Kidney tubule cell (primary cell): Measurements from ENCODE around the gene CEND1.

Experiments
- DNase-seq: peaks from one replicate; pipeline ENCODE4 v3.0.0-alpha.2; 2018; ENCODE audit warnings: low spot score

CEND1 gene

DNA sequence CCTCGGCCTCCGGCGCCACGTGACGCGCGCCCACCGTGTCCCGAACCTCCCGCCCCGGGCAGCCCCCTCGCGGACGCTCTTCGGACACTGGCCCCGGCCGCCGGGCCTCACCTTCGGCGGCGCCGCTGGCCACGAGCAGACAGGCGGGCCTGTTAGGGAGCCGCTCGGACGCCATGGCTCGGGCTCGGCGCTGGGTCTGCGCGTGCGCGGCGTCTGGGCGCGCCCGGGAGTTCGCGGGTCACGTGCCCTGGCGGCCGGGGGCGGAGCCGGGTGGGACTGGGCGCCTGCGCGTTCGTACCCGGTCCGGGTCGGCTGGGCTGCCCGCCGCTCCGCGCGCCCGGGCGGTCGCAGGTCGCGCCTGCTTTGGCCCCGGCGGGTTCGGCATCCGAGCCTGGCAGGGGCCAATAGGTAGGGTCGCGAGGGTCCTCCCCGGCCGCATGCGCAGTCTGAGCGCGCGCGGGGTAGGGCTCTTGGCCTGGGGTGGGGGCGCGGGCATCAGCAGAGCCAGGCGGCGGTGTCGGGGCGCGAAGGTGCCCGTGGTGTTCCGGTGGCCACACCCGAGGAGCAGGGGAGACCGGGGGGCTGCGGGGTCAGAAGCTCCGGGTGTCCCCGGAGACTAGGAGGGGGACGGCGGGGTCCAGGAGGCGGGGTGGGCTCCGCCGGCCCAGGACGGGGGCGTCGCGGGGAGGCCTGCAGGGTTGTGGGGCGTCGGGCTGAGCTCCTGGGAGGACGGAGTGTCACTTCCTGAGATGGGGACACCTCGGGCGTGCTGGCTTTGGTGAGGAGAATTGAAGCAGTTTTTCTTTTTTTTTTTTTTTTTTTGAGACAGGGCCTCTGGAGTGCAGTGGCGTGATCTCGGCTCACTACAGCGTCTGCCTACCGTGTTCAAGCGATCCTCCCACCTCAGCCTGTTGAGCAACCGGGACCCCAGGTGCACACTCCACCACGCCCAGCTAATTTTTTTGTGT, 12.3 kb downstream of the CEND1 start, which contains the start of gene GATD1:
GATD1 (minus strand) TSS at position 200 of the 968 bp plus-strand sequence; CDS start at position 175, 25 bp downstream.
- DNase-seq, result peak; percentile 90

DNA sequence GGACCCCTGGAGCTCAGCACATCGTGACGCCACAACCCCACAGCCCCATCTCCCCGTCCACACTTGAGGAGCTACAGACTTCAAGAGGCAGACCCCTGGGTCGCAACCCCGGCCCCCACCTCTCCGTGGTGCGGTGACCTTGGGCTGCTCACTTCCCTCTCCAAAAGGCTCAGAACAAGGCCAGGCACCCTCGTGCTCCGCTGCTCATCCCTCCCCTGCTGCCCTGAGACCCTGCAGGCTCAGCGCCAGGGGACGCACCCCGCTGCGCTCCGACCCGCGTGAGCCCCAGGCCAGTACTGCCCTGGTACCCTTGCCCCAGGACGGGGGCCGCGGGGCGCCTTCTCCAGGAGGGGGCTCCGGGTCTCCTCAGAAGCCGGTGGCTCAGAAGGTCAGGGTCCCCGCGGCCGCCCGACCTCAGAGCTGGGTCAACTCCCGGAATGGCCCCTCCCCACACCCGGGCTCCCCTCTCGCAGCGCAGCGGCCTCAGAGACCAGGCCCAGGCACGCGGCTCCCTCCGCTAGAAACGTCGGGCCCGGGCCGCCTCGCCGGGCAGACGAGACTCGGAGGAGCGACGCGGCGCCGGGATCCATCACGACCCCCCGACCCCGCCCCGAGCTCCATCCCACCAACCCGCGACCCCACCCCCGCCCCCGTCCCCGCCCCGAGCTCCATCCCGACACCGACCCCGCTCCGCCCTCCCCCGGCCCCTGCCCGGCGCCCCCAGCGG, 13.2 kb downstream of the CEND1 start:
- peak; percentile 28 for DNase-seq

DNA sequence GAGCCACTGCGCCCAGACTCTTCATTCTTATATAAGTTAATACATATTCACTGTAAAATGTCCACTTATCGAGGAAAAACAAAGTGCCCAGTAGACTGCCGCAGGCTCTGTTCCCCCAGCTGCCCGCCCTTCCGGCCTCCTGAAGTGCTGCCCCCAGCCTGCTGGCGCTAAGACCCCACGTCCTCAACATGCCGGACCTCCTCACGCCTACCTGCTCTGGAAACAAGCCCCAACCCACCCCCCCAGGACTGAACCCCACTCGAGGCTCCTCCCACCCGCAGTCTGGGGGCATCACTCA, 13.7 kb downstream of the CEND1 start:
- DNase-seq, result no peak

DNA sequence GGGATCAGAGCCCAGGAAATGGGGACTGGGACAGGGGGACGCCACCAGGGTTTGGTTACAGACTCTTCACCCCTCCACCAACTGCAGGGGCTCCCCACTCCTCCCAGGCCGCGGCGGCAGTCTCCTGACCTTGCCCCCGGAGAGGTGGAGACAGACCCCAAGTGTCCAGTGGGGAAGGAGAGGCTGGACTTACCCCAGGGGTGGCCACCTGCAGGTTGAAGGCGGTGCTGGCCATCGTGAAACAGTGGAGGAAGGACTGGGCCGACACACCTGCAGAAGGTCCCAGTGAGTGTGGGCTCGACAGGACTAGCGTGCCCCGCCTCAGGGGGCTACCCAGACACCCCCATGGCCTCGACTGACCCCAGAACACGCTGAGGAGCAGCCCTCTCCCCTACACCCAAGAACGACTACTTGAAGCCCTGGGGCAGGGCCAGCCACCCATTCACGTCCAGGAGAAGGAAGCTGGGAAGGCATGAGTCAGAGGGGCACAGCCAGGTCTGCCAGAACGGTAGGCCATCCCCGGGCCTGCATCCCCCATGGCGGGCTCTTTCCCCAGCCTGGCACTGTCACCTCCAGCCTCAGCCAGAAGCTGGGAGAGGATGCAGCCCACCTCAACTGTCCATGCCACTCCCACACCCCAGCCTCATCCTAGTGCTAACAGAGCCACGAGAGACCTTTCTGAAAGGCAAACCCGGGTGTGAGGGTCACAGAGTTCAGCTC, 14.9 kb downstream of the CEND1 start:
- peak; percentile 60 for DNase-seq

DNA sequence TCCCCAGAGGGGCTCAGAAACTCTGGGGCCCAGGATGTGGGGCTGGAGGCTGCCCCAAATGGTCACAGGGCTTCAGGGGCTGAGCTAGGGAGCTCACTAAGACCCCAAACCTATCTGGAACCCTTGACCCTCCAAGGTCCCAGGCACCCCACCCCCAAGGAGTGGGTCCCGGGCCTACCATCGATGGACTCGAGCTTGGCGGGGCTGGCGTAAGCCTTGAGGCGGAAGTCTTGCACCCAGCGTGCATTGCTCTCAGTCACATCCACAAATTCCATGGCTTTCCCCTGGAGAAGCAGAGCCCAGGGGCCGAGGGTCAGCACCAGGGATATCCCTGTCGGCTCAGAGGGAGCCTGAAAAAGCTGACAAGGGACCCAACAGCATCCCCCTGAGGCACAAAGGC, 16.1 kb downstream of the CEND1 start:
- no peak for DNase-seq

DNA sequence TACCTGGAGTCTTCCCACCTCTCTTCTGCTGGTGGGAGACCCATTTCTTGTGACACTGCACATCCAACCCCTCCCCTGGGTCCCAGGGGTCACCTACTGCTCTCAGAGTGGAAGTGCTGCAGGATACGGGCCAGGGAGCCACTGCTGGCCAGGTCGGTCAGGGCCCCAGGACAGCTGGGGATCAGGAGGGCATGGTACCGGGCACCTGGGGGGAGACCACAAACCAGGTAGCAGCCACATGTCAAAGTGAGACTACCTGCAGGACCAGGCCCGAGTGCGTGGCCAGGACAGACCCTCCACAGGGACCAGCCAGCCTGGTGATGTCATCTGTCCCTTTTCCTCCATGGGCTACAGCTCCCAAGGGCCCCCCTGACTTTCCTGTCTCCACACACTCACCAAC, 16.5 kb downstream of the CEND1 start:
- no peak for DNase-seq

DNA sequence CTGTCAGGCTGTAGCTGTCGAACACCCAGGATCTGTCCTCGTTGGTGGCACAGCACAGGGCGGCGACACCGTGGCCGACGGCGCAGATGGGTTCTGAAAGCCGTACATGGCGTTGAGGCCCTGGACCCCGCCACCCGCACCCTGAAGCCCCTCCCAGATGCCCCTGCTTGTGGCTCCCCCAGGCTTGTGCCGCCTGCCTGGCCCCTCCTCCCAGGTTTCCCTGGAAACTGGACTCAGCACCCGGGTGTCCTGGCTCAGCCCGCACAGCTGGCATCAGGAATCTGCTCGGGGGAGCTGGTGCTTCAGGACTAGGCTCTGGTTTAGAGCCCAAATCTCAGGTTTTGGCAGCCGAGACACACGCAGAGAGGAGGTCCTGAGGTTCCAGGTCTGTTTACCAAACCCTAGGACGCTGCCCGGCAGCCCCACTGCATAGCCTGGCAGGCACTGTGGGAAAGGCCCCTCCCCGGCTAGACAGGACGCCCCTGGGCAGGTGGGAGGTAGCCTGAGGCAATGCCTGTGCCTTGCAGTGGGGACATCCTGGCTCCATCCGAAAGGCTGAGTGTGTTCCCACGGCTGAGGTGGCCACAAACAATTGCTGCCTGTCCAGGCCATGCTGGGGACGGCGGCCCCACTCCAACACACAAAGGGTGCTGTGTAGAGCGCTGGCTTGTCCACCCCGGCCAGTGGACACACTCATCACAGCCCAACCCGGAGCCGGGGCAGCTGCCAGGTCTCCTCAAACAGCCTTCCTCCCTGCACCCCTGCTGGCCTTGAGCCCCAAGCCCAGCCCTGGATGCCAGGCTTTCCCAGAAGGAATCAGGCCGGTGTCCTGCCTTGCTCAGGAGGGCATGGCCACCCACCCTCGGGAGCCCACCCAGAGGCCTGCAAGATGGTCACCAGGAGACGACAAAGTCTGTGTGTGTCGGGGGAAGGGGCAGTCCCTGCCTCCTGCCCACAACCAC, 17.2 kb downstream of the CEND1 start:
- no peak for DNase-seq

DNA sequence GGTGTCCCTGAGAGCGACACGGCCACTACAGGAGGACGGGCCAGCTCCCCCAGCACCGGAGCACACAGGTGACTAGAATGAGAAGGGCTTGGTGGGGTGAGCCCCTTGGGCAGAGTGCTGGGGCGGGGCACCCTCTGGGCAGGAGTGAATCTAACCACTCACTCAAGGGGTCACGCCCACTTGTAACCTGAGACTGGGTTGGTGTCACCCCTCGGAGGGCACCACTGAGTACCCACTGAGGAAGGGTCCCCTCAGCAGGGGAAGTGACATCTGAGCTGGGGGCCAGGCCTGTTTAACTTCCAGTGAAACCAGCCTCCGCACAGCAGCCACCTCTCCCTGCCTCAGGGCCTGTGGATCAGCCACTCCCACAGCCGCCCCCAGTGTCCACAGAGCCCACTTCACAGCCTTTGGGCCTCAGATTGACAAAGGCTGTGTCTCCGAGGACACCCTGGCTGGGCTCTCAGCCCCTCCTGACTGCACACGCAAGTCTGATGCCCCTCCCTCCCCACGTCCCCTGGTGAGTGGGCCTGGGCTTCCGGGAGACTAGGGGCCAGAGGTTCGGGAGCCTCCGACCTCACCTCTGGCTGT, 18.2 kb downstream of the CEND1 start:
- DNase-seq, result no peak

DNA sequence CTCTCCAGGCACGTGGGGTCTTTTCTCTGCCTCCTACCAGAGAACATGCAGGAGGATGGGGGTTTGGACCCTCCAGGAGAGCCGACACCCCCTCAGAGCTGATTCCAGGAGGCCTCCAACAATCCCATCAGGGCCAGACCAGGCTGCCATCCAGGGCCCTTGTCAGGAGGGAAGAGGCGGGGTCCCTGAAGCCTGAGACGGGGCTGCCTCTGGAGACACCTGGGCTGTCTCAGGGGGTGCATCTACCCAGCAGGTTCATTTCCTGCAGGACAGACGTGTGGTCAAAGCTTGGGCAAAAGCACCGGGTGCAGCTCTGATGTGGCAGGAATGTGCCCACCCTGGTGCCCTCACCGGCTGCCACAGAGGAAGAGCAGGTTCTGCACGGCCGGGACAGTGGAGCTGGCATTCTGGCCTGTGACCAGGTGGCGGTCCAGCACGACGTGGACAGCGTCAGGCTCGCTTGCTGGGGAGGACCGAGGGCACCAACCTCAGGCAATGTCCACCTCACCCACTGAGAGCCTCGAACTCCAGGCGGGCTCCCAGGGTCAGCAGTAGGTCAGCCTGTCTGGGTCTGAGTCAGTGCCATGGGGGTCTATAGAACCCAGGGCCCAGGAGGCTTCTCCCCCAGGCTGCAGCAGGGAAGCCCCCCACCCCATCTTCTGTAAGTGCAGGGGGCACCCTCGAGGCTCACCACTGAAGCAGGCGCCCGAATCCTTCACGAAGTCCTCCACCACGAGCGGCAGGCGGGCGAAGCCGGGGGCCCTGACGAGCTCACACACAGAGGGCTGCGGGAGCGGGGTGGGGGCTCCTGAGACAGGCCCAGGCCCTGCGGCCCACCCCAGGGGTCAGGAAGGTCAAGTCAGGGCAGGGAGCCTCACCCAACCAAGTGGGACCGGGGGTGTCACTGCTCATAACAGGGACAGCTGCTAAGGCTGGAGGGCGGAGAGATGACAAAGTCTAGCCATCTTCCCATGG, 19.0 kb downstream of the CEND1 start:
- DNase-seq, result no peak

DNA sequence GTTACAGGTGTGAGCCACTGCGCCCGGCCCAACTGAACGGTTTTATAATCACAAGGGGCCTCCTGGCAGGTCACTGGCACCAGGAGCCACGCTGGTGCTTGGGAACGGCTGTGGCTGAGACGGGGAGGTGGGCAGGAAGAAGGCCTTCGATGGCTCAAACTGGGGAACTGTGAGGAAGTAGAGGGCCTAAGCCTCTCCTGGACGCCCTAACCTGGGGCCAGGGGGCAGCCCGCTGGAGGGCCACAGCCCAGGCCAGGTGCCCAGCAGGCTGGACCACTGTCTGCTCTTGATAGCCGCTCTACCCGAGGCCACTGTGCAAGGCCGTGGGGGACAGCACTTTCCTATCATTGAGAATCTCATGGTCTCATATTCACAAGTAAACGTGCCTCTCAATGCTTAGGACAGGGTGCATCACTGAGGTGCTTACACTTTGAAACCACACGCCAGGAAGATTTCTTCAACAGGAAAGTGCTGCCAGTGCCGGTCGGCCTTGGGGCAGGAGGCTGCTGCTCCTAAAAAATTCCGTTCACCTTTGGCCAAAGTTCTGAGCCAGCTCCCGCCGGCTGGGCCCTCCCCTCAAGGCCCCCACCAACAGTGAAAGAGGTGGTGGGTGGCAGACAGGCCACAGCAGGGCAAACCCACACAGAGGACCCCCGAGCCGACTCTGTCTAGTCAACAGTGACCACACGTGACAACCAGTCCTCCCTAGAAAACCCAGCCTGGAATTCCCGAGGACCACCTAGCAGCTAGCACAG, 19.8 kb downstream of the CEND1 start:
- no peak for DNase-seq

DNA sequence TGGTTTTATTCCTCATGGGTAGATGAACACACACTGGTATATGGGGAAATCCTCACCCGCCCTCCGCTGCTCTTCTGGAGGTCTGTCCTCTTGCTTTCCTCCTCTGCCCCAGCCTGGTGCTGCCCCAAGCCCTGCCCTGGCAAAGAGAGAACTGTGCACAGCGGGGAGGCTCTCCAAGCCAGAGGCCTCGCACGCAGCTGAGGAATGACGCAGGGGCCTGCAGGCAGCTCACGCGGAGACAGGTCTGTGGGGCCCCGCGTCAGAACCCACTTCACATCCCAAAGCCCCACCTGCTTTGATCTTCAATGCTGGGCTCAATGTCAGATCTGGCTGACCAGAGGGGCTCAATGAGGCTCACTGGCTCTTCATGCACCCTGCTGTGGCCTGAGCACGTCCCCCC, 22.7 kb downstream of the CEND1 start:
- DNase-seq, result no peak

DNA sequence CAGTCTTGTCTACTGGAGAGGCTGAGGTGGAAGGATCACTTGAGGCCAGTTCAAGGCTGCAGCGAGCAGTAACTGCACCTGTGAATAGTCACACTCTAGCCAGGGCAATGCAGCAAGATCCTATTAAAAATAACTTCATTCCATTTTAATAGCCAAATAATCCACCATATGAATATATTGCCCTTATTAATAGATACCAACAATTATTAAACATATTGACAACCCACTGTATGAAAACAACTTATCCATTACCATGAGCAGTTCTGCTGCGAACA, 23.0 kb downstream of the CEND1 start:
- DNase-seq, result no peak

DNA sequence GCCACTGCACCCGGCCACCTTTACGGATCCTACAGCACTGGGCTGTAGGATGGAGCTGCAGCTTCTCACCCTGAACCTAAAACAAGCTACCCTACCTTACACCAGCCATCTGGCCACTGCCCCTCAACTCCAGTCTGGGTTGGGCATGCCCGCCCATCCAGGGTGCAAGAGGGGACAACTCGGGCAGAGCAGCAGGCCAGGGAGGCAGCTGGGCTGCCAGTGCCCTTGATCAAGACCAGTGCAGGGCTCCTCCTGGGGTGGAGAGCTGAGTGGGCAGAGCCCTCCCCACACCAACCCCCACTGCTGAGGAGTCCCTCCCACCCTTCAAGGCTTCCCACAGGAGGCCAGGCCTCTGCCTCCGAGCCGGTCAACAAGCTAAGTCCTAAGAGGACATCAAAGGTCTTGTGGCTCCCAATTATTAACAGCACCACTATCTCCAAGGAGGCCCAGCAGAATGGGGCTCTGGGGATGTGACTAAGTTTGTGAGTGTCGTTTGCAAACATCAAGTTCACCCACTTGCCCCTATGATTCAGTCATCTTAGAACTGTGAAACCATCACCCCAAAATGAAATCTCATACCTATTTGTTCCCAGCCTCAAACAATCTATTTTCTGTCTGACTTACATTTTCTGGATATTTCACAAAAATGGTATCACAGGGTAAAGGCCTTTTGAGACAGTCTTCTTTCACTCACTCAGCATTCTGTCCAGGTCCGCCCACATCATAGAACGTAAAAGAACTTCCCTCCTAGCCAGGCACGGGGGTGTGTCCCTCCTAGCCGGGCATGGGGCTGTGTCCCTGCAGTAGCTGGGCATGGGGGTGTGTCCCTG, 23.6 kb downstream of the CEND1 start:
- no peak for DNase-seq

DNA sequence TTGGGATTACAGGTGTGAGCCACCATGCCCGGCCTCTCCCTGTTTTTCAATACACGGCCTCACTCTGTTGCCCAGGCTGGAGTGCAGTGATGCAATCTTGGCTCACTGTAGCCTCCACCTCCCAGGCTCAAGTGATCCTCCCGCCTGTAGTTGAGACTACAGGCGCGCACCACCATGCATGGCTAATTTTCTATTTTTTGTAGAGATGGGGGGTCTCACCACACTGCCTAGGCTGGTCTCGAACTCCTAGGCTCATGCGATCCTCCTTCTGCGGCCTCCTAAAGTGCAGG, 24.1 kb downstream of the CEND1 start:
- DNase-seq, result no peak

DNA sequence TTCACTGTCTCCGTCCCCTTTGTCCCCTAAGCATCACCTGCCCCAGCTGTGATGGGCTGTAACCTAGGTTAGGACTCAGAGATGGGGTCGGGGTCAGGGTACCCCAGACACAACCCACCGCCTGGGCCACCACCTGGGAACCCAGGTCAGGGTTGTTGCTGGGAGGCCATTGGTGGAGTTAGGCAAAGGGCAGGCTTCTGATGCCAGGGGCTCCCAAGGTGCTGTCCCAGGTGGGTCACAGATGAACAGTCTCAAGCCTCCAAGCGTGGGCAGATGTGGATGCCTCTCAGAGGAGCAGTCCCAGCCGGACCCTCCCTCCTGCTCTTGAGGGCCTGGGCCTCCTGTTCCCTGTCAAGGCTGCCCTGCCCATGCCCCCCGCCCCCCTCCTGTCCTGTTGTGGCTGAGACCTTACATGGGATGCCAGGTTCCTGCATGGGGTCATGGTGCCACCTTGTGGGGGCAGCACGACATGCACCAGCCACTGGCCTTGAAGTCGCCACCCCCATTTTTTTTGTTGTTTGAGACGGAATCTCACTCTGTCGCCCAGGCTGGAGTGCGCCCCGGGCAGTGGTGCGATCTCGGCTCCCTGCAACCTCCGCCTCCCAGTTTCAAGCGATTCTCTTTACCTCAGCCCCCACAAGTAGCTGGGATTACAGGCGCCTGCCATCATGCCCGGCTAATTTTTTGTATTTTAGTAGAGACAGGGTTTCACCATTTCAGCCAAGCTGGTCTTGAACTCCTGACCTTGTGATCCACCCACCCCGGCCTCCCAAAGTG, 24.7 kb downstream of the CEND1 start:
- peak; percentile 70 for DNase-seq

DNA sequence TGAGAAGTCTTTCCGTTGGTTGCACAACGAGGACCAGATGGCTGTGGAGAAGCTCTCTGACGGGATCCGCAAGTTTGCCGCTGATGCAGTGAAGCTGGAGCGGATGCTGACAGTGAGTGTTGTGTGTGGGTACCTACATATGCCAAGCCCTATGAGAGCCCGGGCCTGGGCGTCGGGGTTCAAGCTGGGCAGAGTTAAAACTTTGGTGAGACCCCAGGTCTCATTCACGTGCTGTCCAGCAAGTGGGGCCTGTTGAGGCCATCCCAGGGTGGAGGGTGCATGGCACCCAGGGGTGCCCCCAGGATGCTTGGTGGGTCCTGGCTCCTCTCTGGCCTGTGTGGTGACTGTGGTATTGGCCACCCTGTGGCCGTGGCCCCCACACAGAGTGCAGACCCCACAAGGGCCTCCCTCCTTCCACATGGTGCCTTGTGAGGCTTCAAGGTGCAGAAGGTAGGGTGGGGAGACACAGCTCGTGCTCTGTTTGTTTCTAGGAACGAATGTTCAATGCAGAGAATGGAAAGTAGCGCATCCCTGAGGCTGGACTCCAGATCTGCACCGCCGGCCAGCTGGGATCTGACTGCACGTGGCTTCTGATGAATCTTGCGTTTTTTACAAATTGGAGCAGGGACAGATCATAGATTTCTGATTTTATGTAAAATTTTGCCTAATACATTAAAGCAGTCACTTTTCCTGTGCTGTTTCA, 25.4 kb downstream of the CEND1 start:
- no peak for DNase-seq
